ENCODE data around the gene GCKR. TPM values are rescaled to one million over a fixed set of nuclear protein-coding genes. Genes with fewer than 3 reads are reported as not detected.
"Not testable (repeated sequence)": the region's sequence is repeated elsewhere in the genome, so short reads cannot be mapped to it uniquely, and the experiment has no call there.

GCKR gene
- total RNA-seq, 3 donors from 2014 or later: 0.29 TPM; not detected in 2

- ATAC-seq: no peak
- H3K9me3 ChIP-seq: no peaks in the 10 kb centered on the region
- TF ChIP-seq, protein P1, sequence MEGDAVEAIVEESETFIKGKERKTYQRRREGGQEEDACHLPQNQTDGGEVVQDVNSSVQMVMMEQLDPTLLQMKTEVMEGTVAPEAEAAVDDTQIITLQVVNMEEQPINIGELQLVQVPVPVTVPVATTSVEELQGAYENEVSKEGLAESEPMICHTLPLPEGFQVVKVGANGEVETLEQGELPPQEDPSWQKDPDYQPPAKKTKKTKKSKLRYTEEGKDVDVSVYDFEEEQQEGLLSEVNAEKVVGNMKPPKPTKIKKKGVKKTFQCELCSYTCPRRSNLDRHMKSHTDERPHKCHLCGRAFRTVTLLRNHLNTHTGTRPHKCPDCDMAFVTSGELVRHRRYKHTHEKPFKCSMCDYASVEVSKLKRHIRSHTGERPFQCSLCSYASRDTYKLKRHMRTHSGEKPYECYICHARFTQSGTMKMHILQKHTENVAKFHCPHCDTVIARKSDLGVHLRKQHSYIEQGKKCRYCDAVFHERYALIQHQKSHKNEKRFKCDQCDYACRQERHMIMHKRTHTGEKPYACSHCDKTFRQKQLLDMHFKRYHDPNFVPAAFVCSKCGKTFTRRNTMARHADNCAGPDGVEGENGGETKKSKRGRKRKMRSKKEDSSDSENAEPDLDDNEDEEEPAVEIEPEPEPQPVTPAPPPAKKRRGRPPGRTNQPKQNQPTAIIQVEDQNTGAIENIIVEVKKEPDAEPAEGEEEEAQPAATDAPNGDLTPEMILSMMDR (IDR thresholded peaks at IDR 0.05): no peak
- no peaks in the 10 kb centered on the region for H3K4me1 ChIP-seq (ENCODE audit: low read depth)
- intact Hi-C loops (cut with DNase I, micrococcal nuclease): no loop called here
- no peak for DNase-seq
- H3K4me3 ChIP-seq: no peak overlapping the region
- no peaks in the 10 kb centered on the region for H3K36me3 ChIP-seq (ENCODE audit: low read depth)
Observed at GRCh38 chr2:27531983-27532382, 35.3 kb downstream of the GCKR start.

GRCh38 chr2:27537287-27537686, 40.6 kb downstream of the GCKR start:
- H3K4me1 ChIP-seq (ENCODE audit: low read depth): no peaks in the 10 kb centered on the region
- TF ChIP-seq, protein P1 (IDR thresholded peaks at IDR 0.05): no peak
- no peaks in the 10 kb centered on the region for H3K9me3 ChIP-seq
- no peaks in the 10 kb centered on the region for H3K36me3 ChIP-seq (ENCODE audit: low read depth)
- no peak overlapping the region for H3K4me3 ChIP-seq
- ATAC-seq (no peak), DNase-seq (no peak)
- intact Hi-C loops (cut with DNase I, micrococcal nuclease): no loop called here

- H3K4me3 ChIP-seq; intact Hi-C loops (cut with DNase I, micrococcal nuclease); DNase-seq; H3K4me1 ChIP-seq (ENCODE audit: low read depth); H3K9me3 ChIP-seq; ATAC-seq; H3K36me3 ChIP-seq (ENCODE audit: low read depth): not testable (repeated sequence)
Observed at GRCh38 chr2:27538839-27539450, 42.3 kb downstream of the GCKR start.

DNA sequence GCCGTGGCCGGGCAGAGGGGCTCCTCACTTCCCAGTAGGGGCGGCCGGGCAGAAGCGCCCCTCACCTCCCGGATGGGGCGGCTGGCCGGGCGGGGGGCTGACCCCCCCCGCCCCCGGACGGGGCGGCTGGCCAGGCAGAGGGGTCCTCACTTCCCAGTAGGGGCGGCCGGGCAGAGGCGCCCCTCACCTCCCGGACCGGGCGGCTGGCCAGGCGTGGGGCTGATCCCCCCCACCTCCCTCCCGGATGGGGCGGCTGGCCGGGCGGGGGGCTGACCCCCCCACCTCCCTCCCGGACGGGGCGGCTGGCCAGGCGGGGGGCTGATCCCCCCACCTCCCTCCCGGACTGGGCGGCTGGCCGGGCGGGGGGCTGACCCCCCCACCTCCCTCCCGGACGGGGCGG, 43.0 kb downstream of the GCKR start:
- H3K4me1 ChIP-seq (ENCODE audit: low read depth); H3K9me3 ChIP-seq; H3K36me3 ChIP-seq (ENCODE audit: low read depth); ATAC-seq; H3K4me3 ChIP-seq; intact Hi-C loops (cut with DNase I, micrococcal nuclease); DNase-seq: not testable (repeated sequence)

GRCh38 chr2:27544143-27544821, 47.6 kb downstream of the GCKR start:
- ATAC-seq (no peak), DNase-seq (no peak)
- TF ChIP-seq, protein P1 (IDR thresholded peaks at IDR 0.05): no peak
- Histone ChIP-seq H3K4me3 (no peak overlapping the region), H3K9me3 (no peaks in the 10 kb centered on the region), H3K36me3 (ENCODE audit: low read depth) (no peaks in the 10 kb centered on the region), H3K4me1 (ENCODE audit: low read depth) (no peaks in the 10 kb centered on the region)
- intact Hi-C loops (cut with DNase I, micrococcal nuclease): no loop called here

DNA sequence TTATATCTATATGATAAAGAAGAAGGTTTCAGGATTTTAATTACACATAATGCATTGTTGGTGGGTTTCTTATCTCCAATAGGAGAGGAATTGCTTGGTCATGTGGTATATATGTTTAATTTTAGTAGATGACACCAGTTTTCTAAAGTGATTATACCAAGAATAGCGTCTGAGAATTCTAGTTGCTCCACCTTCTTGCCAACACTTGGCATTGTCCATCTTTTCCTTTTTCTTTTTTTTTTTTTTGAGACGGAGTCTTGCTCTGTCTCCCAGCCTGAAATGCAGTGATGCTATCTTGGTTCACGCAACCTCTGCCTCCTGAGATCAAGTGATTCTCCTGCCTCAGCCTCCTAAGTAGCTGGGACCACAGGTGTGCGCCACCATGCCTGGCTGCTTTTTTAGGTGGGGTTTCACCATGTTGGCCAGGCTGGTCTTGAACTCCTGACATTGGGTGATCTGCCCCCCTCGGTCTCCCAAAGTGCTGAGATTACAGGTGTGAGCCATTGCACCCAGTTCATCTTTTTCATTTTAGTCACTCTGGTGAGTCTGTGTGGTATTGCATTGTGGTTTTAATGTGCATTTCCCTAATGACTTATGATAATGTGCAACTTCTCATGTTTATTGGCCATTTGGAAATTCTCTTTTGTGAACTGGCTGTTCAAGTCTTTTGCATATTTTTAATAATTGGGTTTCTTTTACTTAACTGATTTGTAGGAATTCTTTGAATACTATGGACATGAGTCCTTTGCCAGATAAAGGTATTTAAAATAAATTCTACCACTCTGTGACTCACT, 48.9 kb downstream of the GCKR start:
- Histone ChIP-seq H3K4me3 (no peak overlapping the region), H3K36me3 (ENCODE audit: low read depth) (no peaks in the 10 kb centered on the region), H3K9me3 (no peaks in the 10 kb centered on the region), H3K4me1 (ENCODE audit: low read depth) (no peaks in the 10 kb centered on the region)
- DNase-seq (no peak), ATAC-seq (no peak)
- intact Hi-C loops (cut with DNase I, micrococcal nuclease): no loop called here
- TF ChIP-seq, protein P1 (IDR thresholded peaks at IDR 0.05): no peak

Data from mucosa of descending colon (tissue), 3 donors.